GM12878 (cell line): ENCODE data around the gene AGBL4.

Experiments used
- JUNB ChIP-seq: IDR thresholded peaks from 2 replicates; pipeline ENCODE4 v1.6.1; 2016; ENCODE audit warnings: antibody characterized with exemption, mild to moderate bottlenecking
- POLR2AphosphoS5 ChIP-seq: IDR thresholded peaks from 2 replicates; pipeline ENCODE4 v1.6.1; 2011; ENCODE audit warnings: mild to moderate bottlenecking, low read length, inconsistent platforms
- RCOR1 ChIP-seq: conservative IDR thresholded peaks from 2 replicates; pipeline ENCODE4 v1.6.1; 2012; ENCODE audit warnings: low read depth, low read length, improper control_type of control experiment
- TF ChIP-seq, protein P1 (sequence below): fragments of 450-650 bp; conservative IDR thresholded peaks from 2 replicates; pipeline ENCODE4 v1.6.1; 2017; ENCODE audit warnings: mild to moderate bottlenecking, moderate library complexity

DNA sequence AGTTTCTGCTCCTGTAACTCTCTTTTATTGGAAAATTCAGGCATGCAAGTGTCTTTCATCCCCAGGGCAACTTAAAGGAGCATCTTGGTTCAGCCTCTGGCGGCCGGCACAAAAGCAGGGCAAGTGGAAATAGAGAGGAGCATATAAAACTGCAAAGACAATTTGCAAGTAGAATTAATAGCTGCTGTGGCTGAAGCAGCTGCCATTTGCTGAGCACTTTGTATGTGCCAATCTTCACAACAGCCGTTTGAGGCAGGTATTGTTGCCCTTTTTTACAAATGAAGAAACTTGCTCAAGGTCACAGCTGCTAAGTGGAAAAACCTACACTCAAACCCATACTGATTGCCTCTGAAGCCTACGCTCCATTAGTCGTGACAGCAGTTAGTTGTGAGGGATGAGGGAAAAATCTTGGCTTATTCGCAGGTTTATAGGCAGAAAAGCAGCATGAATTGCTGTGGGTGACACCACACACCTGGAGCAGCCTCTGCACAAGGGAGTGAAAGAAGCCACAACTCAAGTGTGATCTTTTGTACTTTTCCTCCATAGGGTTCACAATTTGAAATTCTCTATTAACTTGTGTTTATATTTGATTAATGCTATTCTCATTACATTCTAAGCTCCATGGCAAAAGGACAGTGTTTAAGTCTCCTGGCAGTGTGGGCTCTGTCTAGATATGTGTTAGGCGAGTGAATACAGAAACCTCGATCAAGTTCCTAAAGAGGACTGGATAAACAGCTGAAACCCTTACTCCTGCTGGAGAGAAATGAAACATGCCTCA lies 1148.0 kb downstream of the AGBL4 start:
- TF ChIP-seq POLR2AphosphoS5 (no peak), RCOR1 (no peak), JUNB (no peak)
- TF ChIP-seq, protein P1, sequence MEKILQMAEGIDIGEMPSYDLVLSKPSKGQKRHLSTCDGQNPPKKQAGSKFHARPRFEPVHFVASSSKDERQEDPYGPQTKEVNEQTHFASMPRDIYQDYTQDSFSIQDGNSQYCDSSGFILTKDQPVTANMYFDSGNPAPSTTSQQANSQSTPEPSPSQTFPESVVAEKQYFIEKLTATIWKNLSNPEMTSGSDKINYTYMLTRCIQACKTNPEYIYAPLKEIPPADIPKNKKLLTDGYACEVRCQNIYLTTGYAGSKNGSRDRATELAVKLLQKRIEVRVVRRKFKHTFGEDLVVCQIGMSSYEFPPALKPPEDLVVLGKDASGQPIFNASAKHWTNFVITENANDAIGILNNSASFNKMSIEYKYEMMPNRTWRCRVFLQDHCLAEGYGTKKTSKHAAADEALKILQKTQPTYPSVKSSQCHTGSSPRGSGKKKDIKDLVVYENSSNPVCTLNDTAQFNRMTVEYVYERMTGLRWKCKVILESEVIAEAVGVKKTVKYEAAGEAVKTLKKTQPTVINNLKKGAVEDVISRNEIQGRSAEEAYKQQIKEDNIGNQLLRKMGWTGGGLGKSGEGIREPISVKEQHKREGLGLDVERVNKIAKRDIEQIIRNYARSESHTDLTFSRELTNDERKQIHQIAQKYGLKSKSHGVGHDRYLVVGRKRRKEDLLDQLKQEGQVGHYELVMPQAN: no peak
